GM12878 (cell line): ENCODE results near the gene PAX5. TPM values are rescaled to one million over a fixed set of nuclear protein-coding genes. Genes with fewer than 3 reads are reported as not detected.

Experiments
- ATAC-seq: fragments of 200-7000 bp; cut with Tn5 transposase; 3 replicates; pipeline ENCODE4 v1.9.1; 2020; ENCODE audit warnings: mild to moderate bottlenecking, moderate library complexity
- BruUV-seq: library from RNA; stranded (reverse); fragments of 400-500 nt; replicated peaks from 2 replicates; lab custom pipeline; 2021; lab: Mats Ljungman, UMichigan
- CTCF ChIA-PET: fragments of 300-600 bp; sonication (Branson Sonifier 250); formaldehyde crosslinking; extraction: SDS; loops from one replicate; lab custom pipeline; 2021; ENCODE audit warnings: inconsistent platforms; lab: Yijun Ruan, JAX
- POLR2A ChIA-PET: fragments of 350-600 bp; formaldehyde crosslinking; extraction: SDS; loops from one replicate; lab custom pipeline; 2021; ENCODE audit warnings: inconsistent platforms; lab: Charles Lee
- RAD21 ChIA-PET: fragments of 300-600 bp; sonication (Branson Sonifier 250); formaldehyde crosslinking; loops from one replicate; lab custom pipeline; 2023; ENCODE audit warnings: antibody characterized with exemption; ENCODE audit not compliant: unreplicated experiment; lab: Charles Lee
- SMC1A ChIA-PET: fragments of 300-600 bp; sonication (Branson Sonifier 250); formaldehyde crosslinking; loops from one replicate; lab custom pipeline; 2023; ENCODE audit not compliant: unreplicated experiment, uncharacterized antibody; lab: Charles Lee
- DNase-seq: peaks from one replicate; pipeline ENCODE4 v3.0.0-alpha.2; 2011; ENCODE audit warnings: low read depth, low spot score
- FAIRE-seq: peaks from 3 replicates; lab custom pipeline; 2011; peaks lifted over from hg19 to GRCh38; lab: Jason Lieb, UNC
- H2AFZ ChIP-seq: 2 replicates; pipeline ENCODE4 v1.6.0; 2011; ENCODE audit warnings: low read depth, low read length, control low read depth; ENCODE audit not compliant: control insufficient read depth
- H3K27ac ChIP-seq: 2 replicates; pipeline ENCODE4 v1.5.1; 2011; ENCODE audit warnings: control low read depth; ENCODE audit not compliant: control insufficient read depth, insufficient read depth
- H3K27me3 ChIP-seq, 2 experiments: replicated peaks in 1 of 2; 2 replicates each; pipeline versions ENCODE4 v1.6.0 to v1.6.1; 2011; ENCODE audit warnings: low read length in 1 of 2; ENCODE audit not compliant: control insufficient read depth in 2 of 2, insufficient read depth in 2 of 2
- H3K36me3 ChIP-seq, 2 experiments: 2 replicates each; pipeline ENCODE4 v1.5.1; 2011; ENCODE audit warnings: low read length in 1 of 2; ENCODE audit not compliant: control insufficient read depth in 2 of 2, insufficient read depth in 2 of 2
- H3K4me1 ChIP-seq: 2 replicates; pipeline ENCODE4 v1.6.1; 2011; ENCODE audit warnings: mild to moderate bottlenecking, low read length, moderate library complexity, mixed read lengths; ENCODE audit not compliant: control insufficient read depth, insufficient read depth
- H3K4me2 ChIP-seq: 2 replicates; pipeline ENCODE4 v1.6.0; 2011; ENCODE audit warnings: control low read depth; ENCODE audit not compliant: control insufficient read depth, insufficient read depth
- H3K4me3 ChIP-seq: fragments of 200-600 bp; sonication (generic); 2 replicates; pipeline ENCODE4 v1.5.1; 2016
- H3K79me2 ChIP-seq: 2 replicates; pipeline ENCODE4 v1.6.0; 2011; ENCODE audit warnings: low read length; ENCODE audit not compliant: control insufficient read depth, insufficient read depth
- H3K9ac ChIP-seq: 2 replicates; pipeline ENCODE4 v1.8.0; 2011; ENCODE audit warnings: low read length, control low read depth, mixed read lengths; ENCODE audit not compliant: control insufficient read depth, insufficient read depth
- H3K9me3 ChIP-seq: replicated peaks from 3 replicates; pipeline ENCODE4 v1.5.1; 2011; ENCODE audit warnings: mild to moderate bottlenecking, low read length; ENCODE audit not compliant: control insufficient read depth, insufficient read depth
- H4K20me1 ChIP-seq: 2 replicates; pipeline ENCODE4 v1.6.0; 2011; ENCODE audit not compliant: control insufficient read depth, insufficient read depth
- BHLHE40 ChIP-seq, 2 experiments: fragments of 450-650 bp in 1 of 2; IDR thresholded peaks; 2 replicates each; pipeline ENCODE4 v1.6.1; 2011 to 2017; ENCODE audit warnings: low read depth in 2 of 2, borderline replicate concordance in 1 of 2, improper control_type of control experiment in 1 of 2, low read length in 1 of 2, mild to moderate bottlenecking in 1 of 2
- CEBPB ChIP-seq, 2 experiments: fragments of 150-350 bp in 1 of 2; IDR thresholded peaks; 2 replicates each; pipeline ENCODE4 v1.6.1; 2012 to 2014; ENCODE audit warnings: low read depth in 2 of 2, low read length in 2 of 2, borderline replicate concordance in 1 of 2, inconsistent platforms in 1 of 2
- ELK1 ChIP-seq: IDR thresholded peaks from 2 replicates; pipeline ENCODE4 v1.6.1; 2012; ENCODE audit warnings: low read depth, low read length, improper control_type of control experiment
- FOXK2 ChIP-seq: fragments of 450-650 bp; IDR thresholded peaks from 2 replicates; pipeline ENCODE4 v1.6.1; 2017; ENCODE audit warnings: mild to moderate bottlenecking, moderate library complexity
- GATAD2B ChIP-seq: fragments of 450-650 bp; conservative IDR thresholded peaks from 2 replicates; pipeline ENCODE4 v1.6.1; 2017; ENCODE audit warnings: low read depth, mild to moderate bottlenecking, moderate library complexity
- HCFC1 ChIP-seq: fragments of 150-350 bp; IDR thresholded peaks from 2 replicates; pipeline ENCODE4 v1.6.1; 2014; ENCODE audit warnings: low read length
- HDAC2 ChIP-seq: fragments of 200-600 bp; sonication (generic); IDR thresholded peaks from 2 replicates; pipeline ENCODE4 v1.6.1; 2017
- IKZF1 ChIP-seq: fragments of 450-650 bp; conservative IDR thresholded peaks from 2 replicates; pipeline ENCODE4 v1.6.1; 2017; ENCODE audit warnings: antibody characterized with exemption, mild to moderate bottlenecking
- KAT2A ChIP-seq: conservative IDR thresholded peaks from 2 replicates; pipeline ENCODE4 v1.6.1; 2011; ENCODE audit warnings: low read depth, low read length; ENCODE audit not compliant: control insufficient read depth
- MEF2B ChIP-seq: fragments of 450-650 bp; IDR thresholded peaks from 2 replicates; pipeline ENCODE4 v1.6.1; 2018; ENCODE audit warnings: mild to moderate bottlenecking, moderate library complexity; ENCODE audit not compliant: partially characterized antibody, poor library complexity, severe bottlenecking
- MTA2 ChIP-seq: fragments of 450-650 bp; IDR thresholded peaks from 2 replicates; pipeline ENCODE4 v1.6.1; 2016; ENCODE audit warnings: low read depth, mild to moderate bottlenecking, moderate library complexity
- MXI1 ChIP-seq: fragments of 150-350 bp; IDR thresholded peaks from 2 replicates; pipeline ENCODE4 v1.6.1; 2011; ENCODE audit warnings: low read depth, mild to moderate bottlenecking, inconsistent platforms, low read length, improper control_type of control experiment
- MYC ChIP-seq: IDR thresholded peaks from 2 replicates; pipeline ENCODE4 v1.6.1; 2011; ENCODE audit warnings: mild to moderate bottlenecking, low read length, moderate library complexity, inconsistent platforms; ENCODE audit not compliant: insufficient read depth, insufficient replicate concordance, insufficient read length, severe bottlenecking
- NBN ChIP-seq: fragments of 450-650 bp; IDR thresholded peaks from 2 replicates; pipeline ENCODE4 v1.6.1; 2016
- PML ChIP-seq: IDR thresholded peaks from 2 replicates; pipeline ENCODE4 v1.6.1; 2012; ENCODE audit warnings: low read length, inconsistent platforms
- POLR2A ChIP-seq: IDR thresholded peaks from 2 replicates; pipeline ENCODE4 v1.6.1; 2011; ENCODE audit warnings: low read depth, mild to moderate bottlenecking, low read length
- RELA ChIP-seq: fragments of 450-650 bp; IDR thresholded peaks from 2 replicates; pipeline ENCODE4 v1.8.0; 2014; ENCODE audit warnings: borderline replicate concordance; ENCODE audit not compliant: partially characterized antibody
- RFX5 ChIP-seq: IDR thresholded peaks from 2 replicates; pipeline ENCODE4 v1.6.1; 2011; ENCODE audit warnings: low read depth, low read length, improper control_type of control experiment
- SREBF1 ChIP-seq: IDR thresholded peaks from 2 replicates; pipeline ENCODE4 v1.6.1; 2012; ENCODE audit warnings: mild to moderate bottlenecking, low read length
- TARDBP ChIP-seq: IDR thresholded peaks from 2 replicates; pipeline ENCODE4 v1.6.1; 2016; ENCODE audit warnings: borderline replicate concordance
- TCF3 ChIP-seq: IDR thresholded peaks from 2 replicates; pipeline ENCODE4 v1.6.1; 2012; ENCODE audit warnings: low read depth, mild to moderate bottlenecking, low read length, borderline replicate concordance; ENCODE audit not compliant: insufficient read depth
- ZNF622 ChIP-seq: fragments of 450-650 bp; IDR thresholded peaks from 2 replicates; pipeline ENCODE4 v1.6.1; 2017; ENCODE audit warnings: mild to moderate bottlenecking, inconsistent platforms
- ZSCAN29 ChIP-seq: fragments of 450-650 bp; IDR thresholded peaks from 2 replicates; pipeline ENCODE4 v1.6.1; 2017; ENCODE audit warnings: mild to moderate bottlenecking, moderate library complexity
- WGBS: methylation state at CpG from one replicate; pipeline ENCODE4 v1.1.6; 2016; ENCODE audit warnings: low lambda C conversion rate; ENCODE audit not compliant: insufficient replicate concordance, insufficient coverage; ENCODE audit errors: missing lambda C conversion rate; 5-methylcytosine and 5-hydroxymethylcytosine counted together
- in situ Hi-C: fragments of 300-500 bp; cut with MboI; formaldehyde crosslinking; loops from 9 replicates; pipeline ENCODE4 v1.14.3; 2018; ENCODE audit warnings: mixed read lengths
- intact Hi-C: fragments of 100-400 bp; cut with micrococcal nuclease; formaldehyde crosslinking; loops from one replicate; pipeline ENCODE4 v1.14.2; 2022; ENCODE audit not compliant: unreplicated experiment
- polyA plus RNA-seq, 11 experiments: library from polyadenylated mRNA; depleted of rRNA in 4 of 11; unstranded in 6 of 11; stranded (reverse) in 5 of 11; fragments of >200 nt; fragmentation: Nextera tagmentation in 4 of 11; fragmentation: Illumina TruSeq in 1 of 11; extraction: Ambion mirVana in 4 of 11; extraction: Trizol in 1 of 11; gene quantifications; 1 replicate in 1 of 11; 2 replicates in 10 of 11; pipeline versions ENCODE4 v1.2.1 to v1.2.3, GENCODE V29; 2011 to 2016; ENCODE audit warnings: inconsistent platforms in 2 of 11, missing spikeins in 2 of 11, low read depth in 1 of 11
- total RNA-seq, 4 experiments: library from RNA; depleted of rRNA in 3 of 4; stranded (reverse); fragments of >200 nt in 3 of 4; fragmentation: Illumina TruSeq in 1 of 4; extraction: Trizol in 1 of 4; gene quantifications; 2 replicates each; pipeline versions ENCODE4 v1.2.1 to v1.2.3, GENCODE V29; 2013 to 2021

The PAX5 gene
- total and polyA plus RNA-seq, 10 of the 15 experiments (the other 5 are each of a cell fraction or from before 2014, with no cell fraction given), result 2.2 to 123 (median 31.9) TPM

- no TSS peak for BruUV-seq
- in situ Hi-C loops, result no loop called here
Measured at GRCh38 chr9:36893911-36894310, 140.2 kb downstream of the PAX5 start.

GRCh38 chr9:36893184-36893583 is 140.9 kb downstream of the PAX5 start:
- Histone ChIP-seq H3K36me3 (peaks cover 17 to 37% of the 10 kb centered on the region in 2 experiments), H3K27ac (no peak overlapping the region), H3K4me2 (no peak overlapping the region), H3K79me2 (peaks cover 3% of the 10 kb centered on the region), H4K20me1 (peaks cover 2% of the 10 kb centered on the region), H3K4me3 (no peak overlapping the region), H3K27me3 (no peaks in the 10 kb centered on the region), H2AFZ (no peak overlapping the region), H3K4me1 (no peaks in the 10 kb centered on the region), H3K9me3 (no peaks in the 10 kb centered on the region), H3K9ac (no peak overlapping the region)
- intact Hi-C loops (no loop called here), in situ Hi-C loops (no loop called here)
- FAIRE-seq, result no peak
- ChIA-PET SMC1A (no interaction called here), POLR2A (no interaction called here), RAD21 (no interaction called here), CTCF (interaction anchor here (0.9 kb wide), 1 partner anchor 21 kb away, joined by 4 read pairs; no protein-coding TSS in a partner anchor)
- ATAC-seq, result no peak
- whole genome bisulfite sequencing, result 81% methylated on average over 8 of the region's 8 CpGs
- no peak for DNase-seq
- TF ChIP-seq RFX5, result no peak
- TF ChIP-seq NBN, result no peak
- no peak for TF ChIP-seq TARDBP
- TF ChIP-seq TCF3, result no peak
- no peak for TF ChIP-seq HCFC1
- no peak for TF ChIP-seq PML
- TF ChIP-seq KAT2A, result no peak
- TF ChIP-seq IKZF1, result no peak
- no peak for TF ChIP-seq POLR2A
- no peak for TF ChIP-seq BHLHE40 (IDR thresholded peaks at IDR 0.05; ENCODE audit: borderline replicate concordance in 1 of 2, low read depth in 2 of 2, low read length in 1 of 2)
- TF ChIP-seq MTA2, result no peak
- no peak for TF ChIP-seq RELA
- TF ChIP-seq GATAD2B, result no peak
- TF ChIP-seq MEF2B, result no peak
- TF ChIP-seq MYC, result no peak
- no TSS peak for BruUV-seq

More at GRCh38 chr9:36893911-36894310, 140.2 kb downstream of the PAX5 start:
- no peak overlapping the region for H3K4me2 ChIP-seq
- no peak overlapping the region for H3K27ac ChIP-seq
- ChIA-PET POLR2A (no interaction called here), CTCF (interaction anchor here (0.9 kb wide), 1 partner anchor 22 kb away, joined by 4 read pairs; no protein-coding TSS in a partner anchor), RAD21 (no interaction called here), SMC1A (no interaction called here)
- no peak overlapping the region for H2AFZ ChIP-seq
- peaks cover 3% of the 10 kb centered on the region for H3K79me2 ChIP-seq
- H3K4me3 ChIP-seq, result no peak overlapping the region
- FAIRE-seq (no peak), ATAC-seq (no peak), DNase-seq (no peak)
- H3K27me3 ChIP-seq, result no peaks in the 10 kb centered on the region
- no peaks in the 10 kb centered on the region for H3K4me1 ChIP-seq
- no peak for TF ChIP-seq MXI1
- no peak for TF ChIP-seq SREBF1
- no peak for TF ChIP-seq CEBPB (IDR thresholded peaks at IDR 0.05; ENCODE audit: borderline replicate concordance in 1 of 2, low read depth in 2 of 2, low read length in 2 of 2)
- TF ChIP-seq ZNF622, result no peak
- no peak for TF ChIP-seq ELK1
- TF ChIP-seq ZSCAN29, result no peak
- TF ChIP-seq FOXK2, result no peak
- no peak for TF ChIP-seq HDAC2
- no peak overlapping the region for H3K9ac ChIP-seq
- whole genome bisulfite sequencing, result 96% methylated on average over 8 of the region's 8 CpGs
- H3K9me3 ChIP-seq, result no peaks in the 10 kb centered on the region
- peaks cover 2% of the 10 kb centered on the region for H4K20me1 ChIP-seq
- H3K36me3 ChIP-seq, result peaks cover 19 to 37% of the 10 kb centered on the region in 2 experiments
- intact Hi-C loops, result no loop called here
